Measurements from ENCODE around the gene TMEM108.

The TMEM108 gene

DNA sequence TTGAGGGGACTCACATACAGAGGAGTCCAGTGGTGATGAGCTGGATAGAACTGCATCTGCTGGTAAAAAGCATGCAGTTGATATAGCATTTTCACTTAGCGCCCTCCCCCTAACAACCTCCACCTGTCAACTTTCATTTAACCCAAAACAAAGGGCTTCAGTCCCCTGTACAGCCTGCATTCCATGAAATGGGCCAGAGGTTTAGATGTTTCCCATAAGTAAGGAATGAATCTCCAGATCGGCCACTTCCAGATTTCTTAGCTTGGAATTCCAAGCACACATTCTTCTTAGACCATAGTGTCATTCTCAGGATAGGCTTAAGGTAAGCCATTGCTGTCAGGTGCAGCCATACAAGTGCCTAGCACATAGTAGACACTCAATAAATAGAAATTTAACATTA lies 328.7 kb downstream of the TMEM108 start:
- DNase-seq, result no peak

DNA sequence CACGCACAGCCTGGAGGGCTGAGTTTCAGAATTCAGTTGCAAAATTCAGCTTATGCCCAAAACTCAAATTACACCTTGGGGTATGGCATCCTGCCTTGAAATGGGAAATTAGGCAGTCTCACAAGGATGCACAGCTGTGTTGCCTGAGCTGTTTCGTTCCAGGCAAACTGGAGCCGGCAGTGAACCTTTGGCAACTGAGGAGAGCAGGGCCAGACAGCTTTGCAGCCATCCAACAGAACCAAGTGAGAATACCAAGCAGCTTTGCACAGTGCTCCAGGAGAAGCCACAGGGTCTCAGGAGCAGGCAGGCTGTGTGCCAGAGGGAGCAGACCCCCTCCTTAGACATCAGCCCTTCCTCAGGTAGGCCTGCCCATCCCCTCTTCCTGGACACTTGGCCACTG lies 329.2 kb downstream of the TMEM108 start:
- peak in 1 of 2 experiments; percentile 30 for DNase-seq

DNA sequence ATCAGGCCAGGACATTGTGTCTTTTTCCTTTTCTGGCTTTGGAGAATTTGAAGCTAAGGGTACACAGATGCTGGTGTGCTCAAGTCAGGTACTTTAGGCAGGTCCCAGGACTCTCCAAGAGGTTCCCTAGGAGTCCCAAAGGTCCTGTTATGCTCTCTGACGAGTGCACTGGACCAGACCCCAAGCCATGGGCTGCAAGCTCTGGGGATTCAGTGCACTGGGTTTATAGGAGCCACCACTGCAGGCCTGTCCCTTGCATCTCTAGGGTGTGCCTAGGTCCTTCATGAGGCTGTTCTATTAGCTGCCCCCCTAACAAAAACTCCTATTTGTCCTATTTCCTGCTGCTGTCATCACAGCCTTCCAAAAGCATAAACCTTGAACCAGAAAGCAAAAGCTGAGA lies 329.8 kb downstream of the TMEM108 start:
- DNase-seq, result no peak

DNA sequence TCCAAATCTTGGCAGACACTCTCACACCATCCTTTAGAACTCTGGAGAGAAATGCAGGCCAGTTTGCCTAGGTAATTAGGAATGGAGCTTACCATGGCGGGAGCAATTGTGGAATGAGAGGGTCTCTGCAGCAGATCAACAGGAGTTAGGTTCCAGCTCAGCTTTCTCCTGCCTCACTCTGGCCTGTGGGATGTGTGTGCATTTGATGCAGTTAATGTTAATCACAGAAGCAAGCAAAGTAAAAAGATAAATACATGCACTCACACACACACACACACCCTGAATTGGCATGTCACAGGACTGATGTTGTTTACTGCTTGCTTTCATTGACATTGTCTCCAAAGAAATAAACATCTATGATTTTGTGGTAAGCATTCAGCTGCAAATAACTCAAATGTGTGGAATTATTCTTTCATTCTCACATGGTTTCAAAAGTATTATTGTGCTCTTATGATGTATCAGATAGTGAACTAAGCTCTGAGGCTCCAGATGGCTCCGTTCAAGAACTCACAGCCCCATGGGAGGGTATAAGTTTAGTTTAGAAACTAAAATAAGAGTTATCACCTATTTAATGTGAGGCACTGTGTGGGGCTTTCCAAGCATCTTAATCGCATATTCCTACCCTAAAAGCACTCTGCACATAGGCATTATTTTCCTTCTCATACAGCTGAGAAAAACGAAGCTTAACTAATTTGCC lies 330.3 kb downstream of the TMEM108 start:
- no peak for DNase-seq

DNA sequence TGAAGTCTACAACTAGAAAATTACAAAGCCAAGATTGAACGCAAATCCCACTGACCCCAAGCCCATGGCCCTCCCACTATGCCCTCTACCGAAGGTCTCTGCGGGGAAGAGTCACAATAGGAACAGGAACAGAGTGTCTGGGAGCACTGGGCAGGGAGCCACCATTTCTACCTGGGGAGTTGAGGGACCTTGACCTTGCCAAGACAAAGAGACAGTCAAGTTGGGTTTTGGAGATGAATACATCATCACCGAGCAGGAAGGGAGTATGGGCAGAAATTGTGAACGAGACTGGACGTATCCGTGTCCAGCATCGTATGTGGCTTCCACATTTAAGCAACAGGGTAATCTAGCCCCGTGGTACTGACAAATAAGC lies 330.9 kb downstream of the TMEM108 start:
- no peak for DNase-seq

DNA sequence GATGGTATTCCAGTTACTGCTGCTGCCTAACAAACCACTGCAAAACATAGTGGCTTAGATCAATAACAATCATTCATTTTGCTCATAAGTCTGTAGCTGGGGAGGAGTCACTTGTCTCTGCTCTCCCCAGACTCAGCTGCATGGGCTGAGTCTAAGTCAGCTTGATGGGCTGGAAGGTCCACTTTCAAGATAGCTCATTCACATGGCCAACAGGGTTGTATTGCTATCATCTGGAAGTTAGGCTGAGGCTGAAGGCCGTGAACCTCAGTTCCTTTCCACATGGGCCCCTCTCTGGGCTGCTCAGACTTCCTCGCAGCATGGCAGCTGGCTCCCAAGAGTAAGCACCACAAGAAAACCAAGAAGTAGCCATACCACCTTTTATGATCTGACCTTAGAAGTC lies 333.0 kb downstream of the TMEM108 start:
- DNase-seq, result no peak

DNA sequence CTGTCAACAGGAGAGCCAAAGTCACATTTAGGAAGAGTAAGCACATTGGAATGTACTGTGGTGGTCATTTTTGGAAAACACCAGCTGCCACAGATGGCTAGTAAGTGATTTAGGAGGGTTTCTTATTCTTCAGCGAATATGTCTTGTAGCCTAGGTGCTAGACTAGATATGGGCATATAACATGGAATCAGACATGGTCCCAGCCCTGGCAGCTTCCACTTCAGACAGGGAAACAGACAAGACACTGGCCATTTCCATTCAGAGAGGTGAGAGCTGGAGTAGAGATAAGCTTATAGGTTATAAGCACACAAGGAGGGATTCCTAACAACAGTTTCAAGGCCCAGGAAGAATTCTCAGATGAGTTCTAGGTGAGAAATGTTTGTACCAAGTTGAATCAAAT lies 333.5 kb downstream of the TMEM108 start:
- DNase-seq, result no peak

DNA sequence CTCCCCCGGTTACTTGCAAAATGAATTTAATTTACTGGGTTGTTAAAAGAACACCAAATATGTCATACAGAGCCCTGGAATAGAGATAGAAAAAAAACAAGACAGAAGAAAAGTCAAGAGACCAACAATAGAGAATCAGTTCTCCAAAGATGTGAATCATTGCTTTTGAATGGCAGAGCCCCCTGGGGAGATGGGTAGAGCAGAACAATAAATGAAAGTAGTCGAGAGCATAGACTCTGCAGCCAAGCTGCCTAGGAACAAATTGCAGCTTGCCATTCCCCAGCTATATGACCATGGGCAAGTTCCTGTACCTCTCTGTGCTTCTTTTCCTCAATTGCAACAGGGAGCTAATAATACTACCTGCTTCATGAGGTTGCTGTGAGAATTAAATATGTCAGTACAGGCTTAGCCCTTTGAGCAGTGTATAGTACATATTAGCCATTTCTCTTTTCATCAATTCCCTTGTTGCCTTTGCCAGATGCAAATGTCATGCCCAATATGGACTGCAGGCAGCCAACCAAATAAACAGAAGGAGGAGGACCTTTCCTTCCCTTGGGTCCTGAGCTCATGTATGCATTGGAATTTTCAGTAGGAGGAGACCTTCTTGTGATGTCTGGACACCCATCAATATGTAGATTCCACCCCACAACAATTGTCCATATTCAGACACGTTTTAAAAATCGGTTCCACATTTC lies 336.7 kb downstream of the TMEM108 start:
- peak in 1 of 2 experiments; percentile 26 for DNase-seq

DNA sequence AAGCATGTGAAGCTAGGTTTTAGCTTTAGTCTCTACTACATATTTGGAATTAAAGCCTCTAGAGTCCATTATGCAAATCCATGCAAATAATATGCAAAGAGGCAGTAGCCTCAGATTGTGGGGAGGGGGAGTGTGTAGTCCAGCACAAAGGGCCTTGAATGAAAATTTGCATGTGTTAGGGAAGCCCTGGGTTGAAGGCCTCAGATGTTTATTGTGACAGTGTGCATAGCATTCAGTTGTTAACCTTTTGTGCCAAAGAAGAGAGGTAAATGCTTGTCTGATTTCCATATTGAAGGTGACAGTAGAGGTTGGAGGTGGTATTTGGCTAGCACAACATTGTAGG lies 337.2 kb downstream of the TMEM108 start:
- no peak for DNase-seq

DNA sequence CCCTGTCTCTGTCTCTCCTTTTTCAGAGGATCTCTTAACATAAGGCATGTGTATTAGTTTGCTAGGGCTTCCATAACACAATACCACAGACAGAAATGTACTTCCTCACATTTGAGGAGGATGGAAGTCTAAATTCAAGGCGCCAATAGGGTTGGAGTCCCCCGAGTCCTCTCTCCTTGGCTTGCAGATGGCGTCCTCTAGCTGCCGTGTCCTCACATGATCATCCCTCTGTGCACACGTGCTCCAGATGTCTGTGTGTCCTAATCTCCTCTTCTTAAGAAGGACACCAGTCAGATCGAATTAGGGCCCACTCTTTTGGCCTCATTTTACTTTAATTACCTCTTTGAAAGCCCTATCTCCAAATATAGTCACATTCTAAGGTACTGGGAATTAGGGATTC lies 338.6 kb downstream of the TMEM108 start:
- DNase-seq, result no peak

DNA sequence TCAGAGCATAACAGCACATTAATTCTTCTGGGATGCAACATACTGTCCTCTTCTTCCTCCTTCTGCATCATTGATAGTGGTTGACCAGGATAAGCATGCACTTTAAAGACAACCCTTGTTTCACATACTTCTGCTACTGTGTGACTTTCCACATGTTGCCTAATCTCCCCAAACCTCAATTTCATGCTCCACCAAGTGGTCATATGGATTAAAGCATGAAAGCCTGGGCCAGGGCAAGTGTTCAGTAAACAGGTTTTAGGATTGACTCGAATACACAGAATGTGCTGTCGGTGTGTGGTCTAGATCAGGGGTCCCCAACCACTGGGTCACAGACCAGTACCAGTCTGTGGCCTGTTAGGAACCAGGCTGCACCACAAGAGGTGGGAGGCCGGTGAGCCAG lies 339.2 kb downstream of the TMEM108 start:
- peak in 1 of 2 experiments; percentile 46 for DNase-seq

DNA sequence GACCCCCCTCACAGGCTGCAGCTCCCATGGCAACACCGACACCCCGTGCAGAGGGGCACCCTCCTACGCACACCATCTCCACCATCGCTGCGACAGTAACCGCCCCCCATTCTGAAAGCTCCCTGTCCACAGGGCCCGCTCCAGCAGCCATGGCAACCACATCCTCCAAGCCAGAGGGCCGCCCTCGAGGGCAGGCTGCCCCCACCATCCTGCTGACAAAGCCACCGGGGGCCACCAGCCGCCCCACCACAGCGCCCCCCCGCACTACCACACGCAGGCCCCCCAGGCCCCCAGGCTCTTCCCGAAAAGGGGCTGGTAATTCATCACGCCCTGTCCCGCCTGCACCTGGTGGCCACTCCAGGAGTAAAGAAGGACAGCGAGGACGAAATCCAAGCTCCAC lies 341.7 kb downstream of the TMEM108 start:
- DNase-seq, result no peak

DNA sequence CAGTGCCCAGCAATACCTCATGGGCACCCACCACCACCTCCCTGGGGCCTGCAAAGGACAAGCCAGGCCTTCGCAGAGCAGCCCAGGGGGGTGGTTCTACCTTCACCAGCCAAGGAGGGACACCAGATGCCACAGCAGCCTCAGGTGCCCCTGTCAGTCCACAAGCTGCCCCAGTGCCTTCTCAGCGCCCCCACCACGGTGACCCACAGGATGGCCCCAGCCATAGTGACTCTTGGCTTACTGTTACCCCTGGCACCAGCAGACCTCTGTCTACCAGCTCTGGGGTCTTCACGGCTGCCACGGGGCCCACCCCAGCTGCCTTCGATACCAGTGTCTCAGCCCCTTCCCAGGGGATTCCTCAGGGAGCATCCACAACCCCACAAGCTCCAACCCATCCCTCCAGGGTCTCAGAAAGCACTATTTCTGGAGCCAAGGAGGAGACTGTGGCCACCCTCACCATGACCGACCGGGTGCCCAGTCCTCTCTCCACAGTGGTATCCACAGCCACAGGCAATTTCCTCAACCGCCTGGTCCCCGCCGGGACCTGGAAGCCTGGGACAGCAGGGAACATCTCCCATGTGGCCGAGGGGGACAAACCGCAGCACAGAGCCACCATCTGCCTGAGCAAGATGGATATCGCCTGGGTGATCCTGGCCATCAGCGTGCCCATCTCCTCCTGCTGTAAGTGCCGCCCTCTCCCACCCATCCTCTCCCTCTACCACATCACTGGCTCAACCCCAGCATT lies 342.5 kb downstream of the TMEM108 start:
- no peak for DNase-seq

DNA sequence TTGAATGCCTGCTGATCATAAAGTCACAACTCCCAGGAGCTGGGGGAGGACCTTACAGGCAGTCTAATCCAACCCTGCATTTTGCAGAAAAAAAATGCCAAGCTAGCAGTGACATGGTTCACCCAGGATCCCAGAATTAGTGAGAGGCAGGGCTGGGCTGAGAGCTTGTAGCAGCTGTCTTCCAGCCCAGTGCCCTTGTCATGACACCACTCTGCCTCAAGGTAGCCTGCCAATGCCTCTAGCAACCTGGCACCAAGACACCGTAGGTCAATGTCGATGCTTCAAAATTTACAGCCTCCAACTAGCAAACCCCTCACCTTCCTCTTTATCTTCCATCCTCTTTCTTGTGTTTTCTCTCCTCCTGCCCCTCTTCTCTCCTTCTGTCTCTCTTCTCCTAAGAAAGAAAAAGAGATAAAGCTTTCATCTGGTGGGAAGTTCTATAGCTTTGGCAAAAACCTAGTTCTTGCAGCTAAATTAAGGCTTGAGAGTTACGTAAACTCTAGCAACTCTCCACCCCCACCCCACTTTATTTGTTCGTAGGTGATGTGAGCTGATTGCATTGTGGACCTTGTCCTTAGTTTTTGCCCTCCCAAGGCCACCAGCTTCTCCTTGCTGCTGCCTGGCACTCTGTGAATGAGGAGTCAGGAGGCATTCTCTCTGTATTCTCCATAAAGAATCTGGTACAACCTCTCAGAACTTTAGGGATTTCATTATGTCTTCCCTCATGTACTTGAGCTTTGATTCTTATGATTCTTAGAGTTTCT lies 343.3 kb downstream of the TMEM108 start:
- peak in 1 of 2 experiments; percentile 26 for DNase-seq

DNA sequence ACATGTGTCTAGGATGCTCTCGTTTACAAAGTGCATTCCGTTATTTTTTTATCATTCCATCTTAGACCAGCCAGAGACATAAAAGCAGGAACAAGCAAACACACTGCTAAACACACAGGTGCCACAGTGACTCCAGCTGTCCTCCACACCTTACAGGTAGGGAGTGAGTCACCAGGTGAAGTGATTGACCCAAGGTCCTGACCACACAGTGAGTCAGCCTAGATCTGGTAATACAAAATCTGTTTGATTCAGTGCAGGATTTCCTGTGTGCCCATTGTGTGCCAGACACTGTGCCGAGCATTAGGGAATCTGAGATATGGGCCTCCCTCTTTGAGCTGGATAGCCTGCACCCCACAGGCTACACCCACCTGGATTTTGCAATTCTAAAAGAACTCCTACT lies 345.0 kb downstream of the TMEM108 start:
- no peak for DNase-seq

DNA sequence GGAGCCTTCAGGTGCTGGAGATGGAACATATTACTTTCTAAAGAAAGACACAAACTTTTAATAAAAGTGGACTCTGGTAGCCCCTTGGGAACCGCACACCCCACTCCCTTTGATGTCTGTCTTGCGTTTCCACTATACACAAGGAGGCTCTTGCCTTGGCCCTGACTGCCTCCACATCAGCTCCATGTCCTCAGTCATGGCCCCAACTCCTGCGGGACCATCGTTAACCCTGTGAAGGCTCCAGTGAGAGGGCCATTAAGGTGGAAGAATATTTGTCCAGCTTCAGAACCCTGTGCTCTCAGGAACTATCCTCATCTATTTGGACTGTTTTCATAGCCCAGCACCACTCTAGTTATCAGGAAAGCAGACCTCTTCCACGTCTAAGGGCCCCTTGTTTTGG lies 345.6 kb downstream of the TMEM108 start:
- DNase-seq, result no peak

DNA sequence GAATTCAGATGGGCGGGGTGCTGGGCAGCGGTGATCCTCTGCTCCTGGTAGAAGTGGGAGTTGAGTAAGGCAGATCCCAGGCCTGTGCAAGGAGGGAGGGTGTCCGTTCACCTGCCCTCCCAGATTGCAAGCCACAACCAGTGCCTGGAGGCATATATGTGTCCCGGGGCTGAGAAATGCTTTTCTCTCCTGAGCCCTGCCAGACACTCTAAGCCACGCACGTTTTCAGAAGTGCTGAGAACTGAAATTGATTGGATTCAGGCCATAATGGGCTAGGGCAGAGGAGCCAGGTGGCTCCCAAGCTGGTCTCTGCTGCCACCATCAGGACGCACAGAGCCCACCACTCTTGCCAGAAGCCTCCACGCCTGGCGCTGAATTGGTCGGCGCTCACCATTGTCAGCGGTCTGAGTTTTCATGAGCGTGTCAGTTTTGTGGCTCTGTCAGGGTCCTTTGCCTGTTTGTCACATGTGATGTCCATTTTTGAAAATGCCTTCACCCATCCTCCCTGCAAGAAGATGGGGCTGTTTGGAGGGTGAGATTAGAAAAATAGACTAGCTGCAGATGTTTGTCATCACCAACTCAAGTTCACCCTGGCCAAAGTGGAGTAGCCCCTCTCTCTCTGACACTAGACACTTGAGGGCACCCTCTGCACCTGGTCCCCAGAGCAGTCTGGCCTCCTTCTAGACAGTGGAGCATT lies 346.3 kb downstream of the TMEM108 start:
- DNase-seq, result peak; percentile 75 to 93

DNA sequence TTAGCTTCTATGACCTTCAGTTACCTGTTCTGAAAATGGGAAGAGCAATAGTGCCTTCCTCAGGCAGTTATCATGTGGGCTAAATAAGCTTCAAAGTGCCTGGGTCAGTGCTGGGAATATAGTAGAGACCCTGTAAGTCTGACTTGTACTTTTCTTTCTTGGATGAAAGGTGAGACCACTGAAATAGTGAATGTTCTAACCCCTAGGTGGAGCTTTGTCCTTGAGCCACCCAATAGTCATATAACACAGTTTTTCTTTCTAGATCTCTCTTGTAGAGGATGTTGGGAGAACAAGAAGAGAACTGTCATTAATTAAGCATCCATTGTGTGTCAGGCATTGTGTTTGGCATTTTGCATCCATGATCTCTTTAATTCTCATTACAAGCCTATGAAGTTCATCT lies 348.7 kb downstream of the TMEM108 start:
- no peak for DNase-seq

DNA sequence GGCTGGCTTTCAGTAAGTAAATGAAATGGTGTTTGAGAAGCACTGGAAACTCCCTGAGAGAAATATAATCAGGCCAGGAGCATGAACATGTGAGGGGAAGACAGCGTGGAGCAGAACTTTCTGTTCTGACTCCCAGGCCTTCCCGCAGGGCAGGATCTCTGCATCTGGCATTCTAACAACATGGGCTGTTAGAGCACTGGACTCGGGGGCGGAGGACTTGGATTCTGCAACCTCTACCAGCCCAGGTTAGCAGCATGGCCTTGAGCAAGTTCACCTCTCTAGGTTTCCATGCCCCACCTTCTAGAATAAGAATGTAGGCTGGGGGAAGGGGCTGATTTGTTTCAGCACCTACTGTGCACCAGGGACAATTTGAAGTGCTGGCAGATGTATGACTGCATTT lies 349.1 kb downstream of the TMEM108 start:
- DNase-seq, result no peak

DNA sequence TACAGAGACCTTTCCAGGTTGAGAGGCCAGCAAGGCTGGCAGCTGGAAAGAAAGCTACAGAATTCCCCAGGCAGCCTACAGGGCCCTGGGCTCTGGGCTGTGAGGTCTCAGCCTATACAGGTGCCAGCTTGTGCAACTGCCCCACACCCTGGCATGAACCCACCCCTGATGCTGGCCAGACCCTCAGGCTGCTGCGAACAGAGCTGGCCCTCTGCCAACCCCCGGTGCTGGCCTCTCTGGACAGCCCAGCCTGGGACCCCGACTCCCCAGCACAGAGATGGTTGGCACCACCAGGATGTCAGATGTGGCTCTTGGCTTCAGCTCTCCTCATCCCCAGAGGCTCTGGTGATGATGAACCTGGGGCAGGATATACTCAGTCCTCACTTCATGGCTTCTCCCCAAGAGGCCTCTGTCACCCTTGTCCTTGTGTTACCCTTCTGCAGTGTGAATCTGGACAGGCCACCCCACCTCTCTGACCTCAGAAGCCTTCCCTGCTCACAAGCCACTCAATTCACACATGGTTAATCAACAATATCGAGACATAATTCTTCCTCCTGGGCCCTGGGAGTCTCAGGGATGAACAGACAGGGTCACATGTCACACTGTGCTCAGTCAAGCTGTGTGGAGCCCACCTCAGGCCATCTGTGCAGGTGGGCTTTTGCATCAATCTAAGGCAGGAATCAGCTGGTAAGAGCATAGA lies 350.7 kb downstream of the TMEM108 start:
- no peak for DNase-seq

DNA sequence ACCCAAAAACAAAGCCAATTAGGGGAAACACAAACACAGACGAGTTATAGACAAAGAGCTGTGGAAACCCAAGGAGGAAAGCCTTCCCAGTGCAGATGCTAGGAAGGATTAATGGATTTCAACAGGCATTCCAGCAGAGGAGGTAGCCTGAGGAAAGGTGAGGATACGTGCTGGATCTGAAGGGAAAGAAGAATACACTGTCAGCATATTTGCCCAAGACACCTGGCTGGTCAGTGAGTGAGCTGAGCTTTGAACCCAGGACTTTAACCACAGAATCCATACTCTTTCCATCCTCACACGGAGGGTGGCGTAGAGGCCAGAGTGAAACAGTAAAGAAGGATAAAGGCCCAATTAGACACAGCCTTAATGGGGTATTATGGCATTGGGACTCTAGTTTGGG lies 352.5 kb downstream of the TMEM108 start:
- no peak for DNase-seq

DNA sequence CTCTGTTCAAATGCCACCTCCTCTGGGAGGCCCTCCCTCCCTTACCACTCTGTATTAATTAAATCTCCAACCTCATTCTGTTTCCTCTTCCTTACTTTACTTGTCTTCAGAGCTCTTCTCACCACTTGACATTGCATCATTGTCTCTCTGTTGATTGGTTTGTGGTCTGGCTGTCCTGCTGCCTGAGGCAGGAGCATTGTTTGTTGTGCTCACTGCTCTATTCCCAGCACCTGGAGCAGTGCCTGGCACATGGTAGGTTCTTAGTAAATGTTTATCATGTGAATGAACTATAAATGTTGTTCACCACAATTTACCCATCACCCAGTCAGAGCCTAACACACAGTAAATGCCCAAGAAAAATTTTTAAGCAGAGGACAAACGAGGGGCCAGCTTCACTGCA lies 355.0 kb downstream of the TMEM108 start:
- DNase-seq, result no peak

All from NCI-H446 (cell line).